Measurements from ENCODE around the gene SP100. TPM values are rescaled to one million over a fixed set of nuclear protein-coding genes. Genes with fewer than 3 reads are reported as not detected.

SP100 gene
- total and polyA plus RNA-seq, 3 donors from 2014 or later, result 15.2 to 43.7 (median 26.8) TPM

GRCh38 chr2:230417436-230417835 lies 1.4 kb downstream of the SP100 start:
- Histone ChIP-seq H3K27me3 (no peaks in the 10 kb centered on the region), H3K36me3 (ENCODE audit: low read depth, missing control alignments) (no peaks in the 10 kb centered on the region), H3K4me1 (peaks cover 8% of the 10 kb centered on the region), H3K27ac (no peak overlapping the region), H3K4me3 (peak overlapping the region; percentile 49 to 61), H3K9me3 (no peaks in the 10 kb centered on the region)
- TF ChIP-seq POLR2A (IDR thresholded peaks at IDR 0.05), result no peak
- TF ChIP-seq CTCF (IDR thresholded peaks at IDR 0.05), result no peak
- 77 to 79% methylated on average over 4 of the region's 4 CpGs for WGBS, 2 donors
- intact Hi-C loops (cut with DNase I; ENCODE audit: low total_unique reads), result no loop called here
- DNase-seq, result no peak

GRCh38 chr2:230418341-230419016 lies 2.5 kb downstream of the SP100 start:
- Histone ChIP-seq H3K9me3 (no peaks in the 10 kb centered on the region), H3K4me1 (peaks cover 8% of the 10 kb centered on the region), H3K27ac (no peak overlapping the region), H3K4me3 (no peak overlapping the region), H3K36me3 (ENCODE audit: low read depth, missing control alignments) (no peaks in the 10 kb centered on the region), H3K27me3 (no peaks in the 10 kb centered on the region)
- TF ChIP-seq POLR2A (IDR thresholded peaks at IDR 0.05) (no peak), CTCF (IDR thresholded peaks at IDR 0.05) (no peak)
- intact Hi-C loops (cut with DNase I; ENCODE audit: low total_unique reads), result no loop called here
- no peak for DNase-seq
- 62 to 71% methylated on average over 9 of the region's 9 CpGs for WGBS, 2 donors

GRCh38 chr2:230419181-230419580 lies 3.2 kb downstream of the SP100 start:
- Histone ChIP-seq H3K27ac (no peak overlapping the region), H3K27me3 (no peaks in the 10 kb centered on the region), H3K4me3 (no peak overlapping the region), H3K36me3 (ENCODE audit: low read depth, missing control alignments) (no peaks in the 10 kb centered on the region), H3K9me3 (no peaks in the 10 kb centered on the region), H3K4me1 (peaks cover 8% of the 10 kb centered on the region)
- DNase-seq, result no peak
- WGBS, 2 donors, result 83 to 90% methylated on average over 4 of the region's 4 CpGs
- no peak for TF ChIP-seq CTCF (IDR thresholded peaks at IDR 0.05)
- TF ChIP-seq POLR2A (IDR thresholded peaks at IDR 0.05), result no peak
- intact Hi-C loops (cut with DNase I; ENCODE audit: low total_unique reads), result no loop called here

DNA sequence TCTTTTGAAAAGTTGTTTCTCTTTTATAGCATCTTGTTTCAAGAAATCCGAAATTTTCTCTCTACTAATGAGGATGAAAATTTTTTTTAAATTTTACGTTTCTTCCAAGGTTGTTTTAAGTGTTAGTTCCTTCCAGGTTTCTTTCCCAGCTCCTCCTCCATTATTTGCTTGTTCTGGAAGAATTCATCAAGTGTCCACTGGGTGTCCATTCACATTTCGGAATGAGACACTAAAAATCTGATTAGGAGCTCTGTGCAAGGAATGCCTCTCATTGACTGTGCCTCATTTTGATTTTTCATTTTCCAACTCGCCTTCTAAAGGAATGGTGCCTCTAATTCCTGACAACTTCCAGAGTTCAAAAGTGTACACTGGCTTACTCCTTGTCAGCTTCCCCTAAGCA lies 6.1 kb downstream of the SP100 start:
- no peaks in the 10 kb centered on the region for H3K27me3 ChIP-seq
- H3K36me3 ChIP-seq (ENCODE audit: low read depth, missing control alignments), result no peaks in the 10 kb centered on the region
- WGBS, 2 donors, result 76 to 80% methylated on average over 4 of the region's 4 CpGs
- no peak for DNase-seq
- intact Hi-C loops (cut with DNase I; ENCODE audit: low total_unique reads), result no loop called here
- no peak overlapping the region for H3K4me3 ChIP-seq
- no peak overlapping the region for H3K27ac ChIP-seq
- TF ChIP-seq CTCF (IDR thresholded peaks at IDR 0.05) (no peak), POLR2A (IDR thresholded peaks at IDR 0.05) (no peak)
- peaks cover 3% of the 10 kb centered on the region for H3K4me1 ChIP-seq
- H3K9me3 ChIP-seq, result no peaks in the 10 kb centered on the region

- Histone ChIP-seq H3K36me3 (ENCODE audit: low read depth, missing control alignments) (no peaks in the 10 kb centered on the region), H3K27ac (no peak overlapping the region), H3K4me1 (no peaks in the 10 kb centered on the region), H3K9me3 (no peaks in the 10 kb centered on the region), H3K4me3 (no peak overlapping the region), H3K27me3 (no peaks in the 10 kb centered on the region)
- WGBS, 2 donors, result 80 to 84% methylated on average over 3 of the region's 3 CpGs
- TF ChIP-seq CTCF (IDR thresholded peaks at IDR 0.05), result no peak
- TF ChIP-seq POLR2A (IDR thresholded peaks at IDR 0.05), result no peak
- intact Hi-C loops (cut with DNase I; ENCODE audit: low total_unique reads), result no loop called here
- no peak for DNase-seq
Measured at GRCh38 chr2:230423851-230424458, 8.0 kb downstream of the SP100 start.

Data from testis (tissue), 3 donors.